HCEC 1CT (cell line): ENCODE data around the gene ITIH5.
"Not testable (repeated sequence)": the region's sequence is repeated elsewhere in the genome, so short reads cannot be mapped to it uniquely, and the experiment has no call there.

Experiments
- DNase-seq: peaks from one replicate; pipeline ENCODE4 v3.0.0-alpha.2; 2017

Gene ITIH5

GRCh38 chr10:7687228-7687907 lies 20.6 kb upstream of the ITIH5 start:
- DNase-seq: peak; percentile 86

- DNase-seq: no peak
Measured at GRCh38 chr10:7686351-7687171, 19.8 kb upstream of the ITIH5 start.

GRCh38 chr10:7680078-7680477 lies 13.3 kb upstream of the ITIH5 start:
- DNase-seq: not testable (repeated sequence)

GRCh38 chr10:7679256-7679655 lies 12.5 kb upstream of the ITIH5 start:
- DNase-seq: no peak

DNA sequence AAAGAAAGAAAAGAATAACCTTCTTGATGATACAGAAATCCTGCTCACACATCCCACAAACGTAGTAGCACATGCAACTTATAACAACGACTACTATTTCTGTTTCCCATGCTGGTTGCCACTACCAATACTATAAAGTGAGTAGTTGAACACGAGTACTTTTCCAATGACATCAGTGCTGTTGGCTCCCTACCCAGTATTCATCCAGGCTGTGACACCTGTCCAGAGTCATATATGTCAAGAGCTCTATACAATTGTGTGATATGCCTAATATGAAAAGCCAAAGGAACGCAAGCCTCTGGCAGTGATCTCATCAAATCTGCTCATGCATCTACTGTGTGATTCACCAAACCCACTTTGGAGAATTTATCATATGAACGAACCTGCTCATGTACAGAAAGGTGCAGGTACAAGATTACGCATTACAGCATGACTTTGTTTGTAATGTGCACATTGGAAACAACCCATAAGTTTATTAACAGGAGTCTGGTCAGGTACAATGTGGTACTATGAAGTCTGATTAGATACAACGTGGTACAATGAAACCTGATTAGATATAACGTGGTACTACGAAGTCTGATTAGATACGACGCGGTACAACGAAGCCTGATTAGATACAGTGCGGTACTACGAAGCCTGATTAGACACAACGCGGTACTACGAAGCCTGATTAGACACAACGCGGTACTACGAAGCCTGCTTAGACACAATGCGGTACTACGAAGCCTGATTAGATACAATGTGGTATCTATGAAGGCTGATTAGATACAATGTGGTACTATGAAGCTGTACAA lies 5.8 kb upstream of the ITIH5 start:
- no peak for DNase-seq

DNA sequence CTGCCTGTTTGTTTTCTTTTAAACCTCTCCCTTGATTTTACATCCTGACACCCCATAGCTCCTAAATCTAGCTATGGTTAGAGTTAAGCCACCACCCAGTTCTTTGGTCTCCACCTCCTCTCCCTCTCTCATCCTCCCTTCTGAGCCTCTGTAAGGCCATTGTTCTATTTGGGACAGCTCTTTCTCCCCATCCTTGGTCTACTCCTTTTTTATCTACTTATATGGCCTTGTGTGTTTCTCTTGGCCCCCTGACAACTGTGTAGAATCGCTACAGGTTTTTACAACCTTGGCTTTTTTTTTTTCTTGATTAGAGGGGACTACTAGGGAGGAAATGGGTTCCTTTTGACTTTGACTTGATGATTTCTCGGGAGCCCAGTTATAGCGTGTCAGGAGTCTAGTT lies 3.4 kb upstream of the ITIH5 start:
- no peak for DNase-seq

DNA sequence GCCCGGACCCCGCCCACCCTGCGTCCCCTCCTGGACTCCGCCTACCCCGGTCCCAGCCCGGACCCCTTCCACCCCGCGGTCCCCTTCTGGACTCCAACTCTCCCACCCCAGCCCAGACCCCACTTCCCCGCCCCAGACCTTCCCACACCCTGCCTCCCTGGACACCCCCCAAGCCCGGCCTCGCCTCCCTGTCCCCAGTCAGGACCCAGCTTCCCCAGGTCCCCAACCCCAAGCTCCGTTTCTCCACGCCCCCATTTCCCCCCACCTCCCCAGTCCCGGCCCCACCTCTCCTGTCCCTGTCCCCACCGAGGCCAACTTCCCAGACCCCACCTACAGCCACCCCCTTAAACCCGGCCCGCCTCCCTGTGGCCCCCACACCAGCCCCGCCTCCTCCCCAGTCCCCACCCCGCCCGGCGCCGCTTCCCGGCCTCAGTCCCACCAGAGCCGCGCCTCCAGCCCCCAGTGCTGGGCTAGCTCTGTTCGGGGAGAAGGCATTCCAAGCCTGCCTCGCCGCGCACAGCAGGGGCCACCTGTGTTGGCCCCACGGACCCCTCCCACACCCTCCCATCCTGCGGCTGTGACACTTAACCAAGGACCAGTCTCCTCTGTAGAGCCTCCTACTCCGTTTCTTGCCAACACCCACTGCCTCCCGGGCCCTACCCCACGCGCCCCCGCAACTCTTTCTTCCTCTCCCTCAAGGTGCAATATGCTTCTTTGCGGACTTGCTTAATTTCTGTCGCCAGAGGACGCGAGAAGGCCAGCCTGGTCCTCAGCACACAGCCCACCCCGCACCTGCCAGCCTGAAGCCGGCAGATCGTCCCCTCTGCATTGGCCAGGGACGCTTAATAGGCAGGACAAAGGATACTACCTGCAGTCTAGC lies 736 bp upstream of the ITIH5 start:
- DNase-seq: no peak

- no peak for DNase-seq
Measured at GRCh38 chr10:7665767-7666166, 999 bp downstream of the ITIH5 start.

DNA sequence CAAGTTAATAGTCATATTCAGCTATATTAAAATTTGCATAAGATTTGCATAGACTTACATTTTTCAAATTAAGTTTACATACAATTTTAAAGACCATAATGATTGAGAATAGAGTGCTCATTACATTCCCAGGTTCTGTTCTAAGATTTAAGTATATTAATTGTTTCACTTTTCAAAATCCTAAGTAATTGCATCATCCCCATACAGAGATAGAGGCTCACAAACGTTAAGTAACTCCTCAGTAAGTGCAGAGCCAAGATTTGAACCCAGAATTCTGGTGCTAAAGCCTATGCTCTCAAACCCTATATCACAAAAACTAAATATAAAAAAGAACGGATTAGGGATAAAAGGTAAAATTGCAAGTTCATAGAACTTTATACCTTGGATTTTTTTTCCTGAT lies 2.1 kb downstream of the ITIH5 start:
- DNase-seq: no peak

DNA sequence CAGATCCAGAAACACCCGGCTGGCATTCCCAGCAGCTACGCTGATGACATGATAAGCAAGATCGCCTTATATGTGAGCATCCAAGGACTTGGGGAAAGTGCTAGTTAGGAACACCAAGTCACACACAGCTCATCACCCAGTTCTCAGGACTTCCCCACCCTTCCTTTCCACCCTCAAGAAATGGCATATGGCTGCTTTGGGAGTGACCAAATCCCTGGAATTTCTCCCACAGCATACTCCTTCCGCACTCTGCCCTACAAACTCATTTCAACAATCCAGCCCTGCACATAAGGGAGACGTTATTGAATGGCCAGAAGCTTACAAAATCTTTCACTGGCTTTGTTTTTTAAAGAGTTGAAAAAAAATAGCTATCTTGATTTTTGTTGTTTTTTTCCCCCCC lies 4.2 kb downstream of the ITIH5 start:
- no peak for DNase-seq

GRCh38 chr10:7659560-7659959 lies 7.2 kb downstream of the ITIH5 start:
- DNase-seq: no peak

GRCh38 chr10:7657552-7657951 lies 9.2 kb downstream of the ITIH5 start:
- no peak for DNase-seq

DNA sequence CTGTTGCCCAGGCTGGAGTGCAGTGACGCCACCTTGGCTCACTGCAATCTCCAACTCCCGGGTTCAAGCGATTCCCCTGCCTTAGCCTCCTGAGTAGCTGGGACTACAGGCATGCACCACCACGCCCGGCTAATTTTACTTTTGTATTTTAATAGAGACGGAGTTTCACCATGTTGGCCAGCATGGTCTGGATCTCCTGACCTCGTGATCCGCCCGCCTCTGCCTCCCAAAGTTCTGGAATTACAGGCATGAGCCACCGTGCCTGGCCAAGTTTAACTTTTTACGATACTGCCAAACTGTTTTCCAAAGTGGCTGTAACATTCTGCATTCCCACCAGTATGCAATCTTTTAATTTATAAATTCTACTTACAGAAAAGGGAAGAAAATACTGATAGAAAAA lies 9.7 kb downstream of the ITIH5 start:
- DNase-seq: not testable (repeated sequence)

- no peak for DNase-seq
Measured at GRCh38 chr10:7651853-7652470, 14.8 kb downstream of the ITIH5 start.

DNA sequence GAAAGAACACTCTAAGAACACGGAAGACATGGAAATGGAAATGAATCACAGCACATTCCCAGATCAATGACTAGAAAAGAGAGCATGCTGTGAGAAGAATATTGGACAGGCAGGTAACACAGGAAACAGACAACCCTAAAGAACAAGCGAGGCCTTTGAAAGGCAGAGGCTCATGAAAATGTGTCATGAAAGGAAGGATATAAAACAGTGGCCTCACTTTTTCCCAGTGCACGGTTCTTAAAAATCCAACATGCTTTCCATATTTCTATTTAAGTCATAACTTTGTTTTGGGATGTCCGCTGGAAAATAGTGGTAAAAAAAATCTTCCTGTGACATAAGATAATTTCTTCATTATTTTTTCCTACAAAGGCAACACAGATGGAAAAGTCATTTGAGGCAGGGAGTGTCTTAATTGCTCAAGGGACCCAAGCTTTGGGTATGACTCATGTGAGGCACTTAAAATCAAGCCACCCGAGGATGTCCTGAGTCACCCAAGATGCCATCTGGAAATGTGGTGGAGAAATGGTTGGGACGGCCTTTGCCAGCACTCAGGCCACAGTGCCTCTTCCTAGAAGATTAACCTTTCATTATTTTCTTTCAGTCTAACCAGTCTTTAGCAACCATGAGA lies 17.0 kb downstream of the ITIH5 start:
- no peak for DNase-seq

- DNase-seq: no peak
Measured at GRCh38 chr10:7647062-7647664, 19.6 kb downstream of the ITIH5 start.

DNA sequence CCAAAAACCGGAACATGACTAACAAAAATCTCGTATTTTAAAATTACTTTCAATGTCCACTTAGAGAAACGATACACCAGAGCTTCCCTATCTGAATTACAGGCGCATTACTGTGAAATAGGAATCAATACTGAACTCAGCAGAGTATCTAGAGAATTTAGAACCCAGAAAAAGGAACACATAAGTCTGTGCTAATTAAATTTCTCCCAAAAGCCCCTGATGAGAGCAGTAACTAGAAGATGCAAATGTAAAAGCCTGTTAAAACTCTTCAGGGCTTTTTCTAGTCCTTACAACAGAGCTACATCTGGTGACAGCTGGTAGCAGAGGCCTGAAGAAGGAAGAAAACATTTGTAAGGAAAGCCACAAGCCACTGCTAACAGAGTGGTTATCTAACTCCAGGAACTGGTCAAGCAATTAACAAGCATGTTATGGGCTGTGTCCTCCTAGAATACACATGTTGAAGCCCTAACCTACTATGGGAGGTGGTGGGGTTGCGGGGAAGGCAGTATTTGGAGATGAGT lies 24.2 kb downstream of the ITIH5 start:
- no peak for DNase-seq

DNA sequence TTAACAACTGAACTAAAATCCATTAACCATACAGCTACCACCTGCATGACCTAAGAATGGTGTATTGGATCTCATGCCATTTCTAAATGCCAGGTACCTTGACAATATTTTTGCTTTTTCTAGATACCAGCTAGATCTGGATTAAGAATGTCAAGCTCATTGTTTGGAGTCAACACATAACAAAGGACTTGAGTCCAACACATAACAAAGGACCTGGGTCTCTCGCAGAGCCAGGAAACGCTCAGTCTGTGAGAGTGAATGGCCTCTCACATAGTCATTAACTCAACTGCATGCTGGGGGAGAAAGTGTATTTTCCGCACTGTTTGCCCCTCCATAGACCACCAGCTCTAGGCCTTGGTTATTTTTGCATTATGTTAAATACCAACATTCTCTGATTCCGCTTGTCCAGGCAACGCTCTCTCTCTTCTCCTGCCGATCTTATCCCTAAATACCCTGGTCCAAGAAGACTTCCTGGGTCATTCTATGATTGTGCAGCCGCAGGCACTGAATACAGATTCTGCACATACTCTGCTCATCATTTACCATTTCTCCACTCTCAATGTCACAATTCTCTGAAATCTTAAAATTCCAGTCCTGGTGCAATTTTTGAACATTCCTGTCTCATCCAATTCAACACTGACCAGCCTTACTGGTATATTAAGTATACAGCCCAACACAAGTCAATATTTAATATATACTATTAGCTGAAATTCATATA lies 31.2 kb downstream of the ITIH5 start:
- no peak for DNase-seq

GRCh38 chr10:7634142-7634894 lies 32.4 kb downstream of the ITIH5 start:
- no peak for DNase-seq

GRCh38 chr10:7626283-7626682 lies 40.5 kb downstream of the ITIH5 start:
- DNase-seq: no peak
